OCI-LY3 (cell line): ENCODE results near the gene CACTIN.

ENCODE experiments used
- EZH2phosphoT487 ChIP-seq: fragments of 200-600 bp; shearing (Covaris generic); IDR thresholded peaks from 2 replicates; pipeline ENCODE4 v1.6.1; 2018; ENCODE audit warnings: antibody characterized with exemption, mixed run types, low read depth
- TF ChIP-seq, protein P1 (sequence below): fragments of 200-600, 300-600 bp; sonication (generic); IDR thresholded peaks from 2 replicates; pipeline ENCODE4 v1.5.1; 2014; ENCODE audit warnings: antibody characterized with exemption, low read length, low read depth

DNA sequence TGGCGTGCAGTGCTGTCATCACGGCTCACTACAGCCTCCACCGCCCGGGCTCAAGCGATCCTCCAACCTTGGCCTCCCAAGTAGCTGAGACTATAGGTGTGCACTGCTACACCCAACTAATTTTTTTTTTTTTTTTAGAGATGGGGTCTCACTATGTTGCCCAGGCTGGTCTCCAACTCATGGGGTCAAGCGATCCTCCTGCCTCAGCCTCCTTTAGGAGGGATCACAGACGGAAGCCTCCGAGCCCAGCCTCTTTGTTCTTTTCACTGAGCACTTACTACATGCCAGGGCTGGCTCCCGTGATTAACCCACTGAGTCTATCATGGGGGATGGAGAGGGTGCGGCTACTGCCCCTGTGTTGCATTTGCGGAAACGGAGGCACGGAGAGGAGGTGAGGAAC is 12.9 kb upstream of the CACTIN start:
- TF ChIP-seq, protein P1, sequence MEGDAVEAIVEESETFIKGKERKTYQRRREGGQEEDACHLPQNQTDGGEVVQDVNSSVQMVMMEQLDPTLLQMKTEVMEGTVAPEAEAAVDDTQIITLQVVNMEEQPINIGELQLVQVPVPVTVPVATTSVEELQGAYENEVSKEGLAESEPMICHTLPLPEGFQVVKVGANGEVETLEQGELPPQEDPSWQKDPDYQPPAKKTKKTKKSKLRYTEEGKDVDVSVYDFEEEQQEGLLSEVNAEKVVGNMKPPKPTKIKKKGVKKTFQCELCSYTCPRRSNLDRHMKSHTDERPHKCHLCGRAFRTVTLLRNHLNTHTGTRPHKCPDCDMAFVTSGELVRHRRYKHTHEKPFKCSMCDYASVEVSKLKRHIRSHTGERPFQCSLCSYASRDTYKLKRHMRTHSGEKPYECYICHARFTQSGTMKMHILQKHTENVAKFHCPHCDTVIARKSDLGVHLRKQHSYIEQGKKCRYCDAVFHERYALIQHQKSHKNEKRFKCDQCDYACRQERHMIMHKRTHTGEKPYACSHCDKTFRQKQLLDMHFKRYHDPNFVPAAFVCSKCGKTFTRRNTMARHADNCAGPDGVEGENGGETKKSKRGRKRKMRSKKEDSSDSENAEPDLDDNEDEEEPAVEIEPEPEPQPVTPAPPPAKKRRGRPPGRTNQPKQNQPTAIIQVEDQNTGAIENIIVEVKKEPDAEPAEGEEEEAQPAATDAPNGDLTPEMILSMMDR, result no peak
- TF ChIP-seq EZH2phosphoT487, result no peak
